Measurements from ENCODE around the gene FAM153A. TPM values are rescaled to one million over a fixed set of nuclear protein-coding genes. Genes with fewer than 3 reads are reported as not detected.

FAM153A gene
- total RNA-seq = not detected in 2 replicates

GRCh38 chr5:177782792-177783633 lies at the start of gene FAM153A:
FAM153A (minus strand) TSS chr5:177782899.

Other genes starting within 250 kb of the FAM153A start
- gene FAM193B, start 228.3 kb downstream of the FAM153A start, total RNA-seq = 11.2 and 16.0 TPM in 2 replicates
- gene TMED9, start 190.7 kb downstream of the FAM153A start, total RNA-seq = 178 and 212 TPM in 2 replicates
- 26.7 and 28.9 TPM in 2 replicates for gene B4GALT7, start 182.8 kb downstream of the FAM153A start, total RNA-seq
- not detected in 2 replicates for gene PROP1, start 213.3 kb upstream of the FAM153A start, total RNA-seq